ENCODE results near the gene MBD3L2B. TPM values are rescaled to one million over a fixed set of nuclear protein-coding genes. Genes with fewer than 3 reads are reported as not detected.
"Not testable (repeated sequence)": the region's sequence is repeated elsewhere in the genome, so short reads cannot be mapped to it uniquely, and the experiment has no call there.

Gene MBD3L2B
- total and polyA plus RNA-seq, 9 of the 15 experiments (the other 6 are each of a cell fraction or from before 2014, with no cell fraction given) = not detected

DNA sequence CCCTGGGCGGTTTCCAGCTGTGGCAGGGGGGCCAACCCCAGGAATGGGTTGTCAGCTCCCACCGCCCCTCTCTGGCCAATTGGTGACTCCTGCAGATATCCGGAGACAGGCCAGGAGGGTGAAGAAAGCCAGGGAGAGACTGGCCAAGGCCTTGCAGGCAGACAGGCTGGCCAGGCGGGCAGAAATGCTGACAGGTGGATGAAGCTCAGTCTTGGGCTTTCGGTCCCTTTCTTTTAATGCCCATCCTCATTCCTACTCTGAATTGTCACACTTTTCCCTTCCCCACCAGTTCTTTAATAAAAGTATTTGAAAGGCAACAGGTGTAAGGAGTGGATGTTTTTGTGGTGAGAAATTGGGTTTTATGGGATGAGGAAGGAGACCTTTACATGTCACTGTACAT lies 30.2 kb upstream of the MBD3L2B start:
- H2AFZ ChIP-seq (ENCODE audit: low read depth, low read length); H4K20me1 ChIP-seq (replicated peaks; ENCODE audit: control insufficient read depth, insufficient read depth, low read length); POLR2A ChIA-PET; H3K4me1 ChIP-seq (replicated peaks in 1 of 2; ENCODE audit: control insufficient read depth in 2 of 2, insufficient read depth in 2 of 2, low read length in 2 of 2); intact Hi-C loops (cut with micrococcal nuclease); H3K9me3 ChIP-seq (replicated peaks; ENCODE audit: control insufficient read depth, insufficient read depth, low read depth, low read length); ATAC-seq; FAIRE-seq; H3K4me3 ChIP-seq; H3K27me3 ChIP-seq (ENCODE audit: control insufficient read depth in 2 of 2, insufficient read depth in 2 of 2, low read length in 2 of 2); DNase-seq (ENCODE audit: extremely low read depth in 1 of 4, low spot score in 3 of 4); in situ Hi-C loops (cut with MboI); H3K9ac ChIP-seq (ENCODE audit: insufficient read depth in 1 of 2, low read depth in 2 of 2, low read length in 2 of 2); H3K27ac ChIP-seq (ENCODE audit: extremely low read depth, low read depth, low read length); CTCF ChIA-PET (ENCODE audit: low intra/inter-chr PET ratio); BruUV-seq (replicated peaks); H3K4me2 ChIP-seq (ENCODE audit: insufficient read depth, low read length); H3K9me1 ChIP-seq (ENCODE audit: control insufficient read depth, insufficient read depth, low read length); H3K79me2 ChIP-seq (ENCODE audit: control insufficient read depth, insufficient read depth, low read length); H3K36me3 ChIP-seq (ENCODE audit: control insufficient read depth, insufficient read depth, low read length): not testable (repeated sequence)
- 3% methylated on average over 2 of the region's 5 CpGs for WGBS (ENCODE audit: insufficient coverage, low coverage, missing lambda C conversion rate)

DNA sequence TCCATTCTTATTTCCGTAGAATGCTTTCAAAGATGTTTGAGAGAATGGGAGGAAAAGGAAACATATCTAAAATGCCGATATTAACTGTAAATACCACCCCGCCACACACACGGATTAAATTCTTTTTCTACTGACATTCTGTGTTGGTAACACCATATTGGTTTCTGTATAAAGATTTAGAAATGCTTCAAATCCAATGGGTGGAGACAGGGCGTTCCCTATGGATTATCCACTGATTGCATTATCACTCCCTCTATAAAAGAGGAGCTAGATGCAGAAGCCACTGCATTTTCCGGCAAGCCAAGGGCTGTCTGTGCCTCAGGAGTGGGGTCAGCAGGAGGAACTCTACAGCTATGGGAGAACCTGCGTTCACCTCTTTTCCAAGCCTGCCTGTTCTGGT lies 27.8 kb upstream of the MBD3L2B start, which contains the start of gene MBD3L2:
MBD3L2 (plus strand) TSS at position 301 of the 400 bp plus-strand sequence; CDS start at position 354, 53 bp downstream.
- H3K36me3 ChIP-seq (ENCODE audit: control insufficient read depth, insufficient read depth, low read length); DNase-seq (ENCODE audit: extremely low read depth in 1 of 4, low spot score in 3 of 4); intact Hi-C loops (cut with micrococcal nuclease); POLR2A ChIA-PET; H3K79me2 ChIP-seq (ENCODE audit: control insufficient read depth, insufficient read depth, low read length); FAIRE-seq; CTCF ChIA-PET (ENCODE audit: low intra/inter-chr PET ratio); H3K4me1 ChIP-seq (replicated peaks in 1 of 2; ENCODE audit: control insufficient read depth in 2 of 2, insufficient read depth in 2 of 2, low read length in 2 of 2); H3K4me2 ChIP-seq (ENCODE audit: insufficient read depth, low read length); H4K20me1 ChIP-seq (replicated peaks; ENCODE audit: control insufficient read depth, insufficient read depth, low read length); in situ Hi-C loops (cut with MboI); H3K4me3 ChIP-seq; H3K27ac ChIP-seq (ENCODE audit: extremely low read depth, low read depth, low read length); H3K27me3 ChIP-seq (ENCODE audit: control insufficient read depth in 2 of 2, insufficient read depth in 2 of 2, low read length in 2 of 2); ATAC-seq; H3K9ac ChIP-seq (ENCODE audit: insufficient read depth in 1 of 2, low read depth in 2 of 2, low read length in 2 of 2); H2AFZ ChIP-seq (ENCODE audit: low read depth, low read length); H3K9me3 ChIP-seq (replicated peaks; ENCODE audit: control insufficient read depth, insufficient read depth, low read depth, low read length); BruUV-seq (replicated peaks); H3K9me1 ChIP-seq (ENCODE audit: control insufficient read depth, insufficient read depth, low read length): not testable (repeated sequence)
- WGBS (ENCODE audit: insufficient coverage, low coverage, missing lambda C conversion rate) = no CpG with 5 or more reads among the region's 7 CpGs

DNA sequence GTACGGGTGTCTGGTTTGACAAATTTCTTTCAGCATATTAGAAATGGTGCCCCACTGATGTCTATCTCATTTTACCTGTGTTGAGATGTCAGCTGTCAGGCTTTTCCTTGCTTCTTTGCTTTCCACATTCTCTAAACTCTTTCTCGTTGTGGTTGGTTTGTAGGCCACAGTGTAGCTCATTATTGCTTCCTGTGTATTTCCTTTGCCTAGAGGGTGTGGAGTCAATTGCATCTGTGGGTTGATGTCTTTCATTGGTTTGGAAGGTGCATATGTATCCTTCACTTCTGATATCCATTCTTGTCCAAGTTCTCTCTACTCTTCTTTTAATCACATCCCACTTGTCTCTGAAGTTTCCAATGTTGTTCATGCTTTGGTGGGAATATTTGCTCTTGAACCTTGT lies 20.3 kb upstream of the MBD3L2B start:
- intact Hi-C loops (cut with micrococcal nuclease); BruUV-seq (replicated peaks); H3K79me2 ChIP-seq (ENCODE audit: control insufficient read depth, insufficient read depth, low read length); H3K9me3 ChIP-seq (replicated peaks; ENCODE audit: control insufficient read depth, insufficient read depth, low read depth, low read length); DNase-seq (ENCODE audit: extremely low read depth in 1 of 4, low spot score in 3 of 4); H3K4me2 ChIP-seq (ENCODE audit: insufficient read depth, low read length); H4K20me1 ChIP-seq (replicated peaks; ENCODE audit: control insufficient read depth, insufficient read depth, low read length); in situ Hi-C loops (cut with MboI); H2AFZ ChIP-seq (ENCODE audit: low read depth, low read length); H3K9me1 ChIP-seq (ENCODE audit: control insufficient read depth, insufficient read depth, low read length); H3K4me3 ChIP-seq; FAIRE-seq; H3K36me3 ChIP-seq (ENCODE audit: control insufficient read depth, insufficient read depth, low read length); ATAC-seq; H3K4me1 ChIP-seq (replicated peaks in 1 of 2; ENCODE audit: control insufficient read depth in 2 of 2, insufficient read depth in 2 of 2, low read length in 2 of 2); POLR2A ChIA-PET; CTCF ChIA-PET (ENCODE audit: low intra/inter-chr PET ratio); H3K27ac ChIP-seq (ENCODE audit: extremely low read depth, low read depth, low read length); H3K27me3 ChIP-seq (ENCODE audit: control insufficient read depth in 2 of 2, insufficient read depth in 2 of 2, low read length in 2 of 2); H3K9ac ChIP-seq (ENCODE audit: insufficient read depth in 1 of 2, low read depth in 2 of 2, low read length in 2 of 2): not testable (repeated sequence)
- WGBS (ENCODE audit: insufficient coverage, low coverage, missing lambda C conversion rate) = no CpG with 5 or more reads among the region's 2 CpGs

DNA sequence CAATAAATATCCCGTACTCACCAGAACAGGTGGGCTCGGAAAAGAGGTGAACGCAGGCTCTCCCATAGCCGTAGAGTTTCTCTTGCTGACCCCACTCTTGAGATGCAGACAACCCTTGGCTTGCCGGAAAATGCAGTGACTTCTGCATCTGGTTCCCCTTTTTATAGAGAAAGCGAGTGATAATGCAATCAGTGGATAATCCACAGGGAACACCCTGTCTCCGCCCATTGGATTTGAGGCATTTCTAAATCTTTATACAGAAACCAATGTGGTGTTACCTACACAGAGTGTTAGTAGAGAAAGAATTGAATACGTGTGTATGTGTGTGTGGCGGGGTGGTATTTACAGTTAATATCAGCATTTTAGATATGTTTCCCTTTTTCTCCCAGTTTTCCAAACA lies 18.8 kb upstream of the MBD3L2B start, which contains the start of gene MBD3L4:
MBD3L4 (minus strand) TSS at position 101 of the 400 bp plus-strand sequence; CDS start at position 66, 35 bp downstream.
- H3K9ac ChIP-seq (ENCODE audit: insufficient read depth in 1 of 2, low read depth in 2 of 2, low read length in 2 of 2); H3K79me2 ChIP-seq (ENCODE audit: control insufficient read depth, insufficient read depth, low read length); H3K4me1 ChIP-seq (replicated peaks in 1 of 2; ENCODE audit: control insufficient read depth in 2 of 2, insufficient read depth in 2 of 2, low read length in 2 of 2); ATAC-seq; H3K4me3 ChIP-seq; intact Hi-C loops (cut with micrococcal nuclease); H3K36me3 ChIP-seq (ENCODE audit: control insufficient read depth, insufficient read depth, low read length); DNase-seq (ENCODE audit: extremely low read depth in 1 of 4, low spot score in 3 of 4); H3K27me3 ChIP-seq (ENCODE audit: control insufficient read depth in 2 of 2, insufficient read depth in 2 of 2, low read length in 2 of 2); H3K4me2 ChIP-seq (ENCODE audit: insufficient read depth, low read length); H3K9me3 ChIP-seq (replicated peaks; ENCODE audit: control insufficient read depth, insufficient read depth, low read depth, low read length); BruUV-seq (replicated peaks); POLR2A ChIA-PET; H4K20me1 ChIP-seq (replicated peaks; ENCODE audit: control insufficient read depth, insufficient read depth, low read length); in situ Hi-C loops (cut with MboI); FAIRE-seq; H3K27ac ChIP-seq (ENCODE audit: extremely low read depth, low read depth, low read length); H2AFZ ChIP-seq (ENCODE audit: low read depth, low read length); H3K9me1 ChIP-seq (ENCODE audit: control insufficient read depth, insufficient read depth, low read length); CTCF ChIA-PET (ENCODE audit: low intra/inter-chr PET ratio): not testable (repeated sequence)
- no CpG with 5 or more reads among the region's 9 CpGs for WGBS (ENCODE audit: insufficient coverage, low coverage, missing lambda C conversion rate)
